Chondrocyte (in vitro differentiated cells): ENCODE measurements around the gene UBE2O. TPM values are rescaled to one million over a fixed set of nuclear protein-coding genes. Genes with fewer than 3 reads are reported as not detected.

Experiments used
- DNase-seq: peaks from one replicate; pipeline ENCODE4 v3.0.0; 2021; ENCODE audit warnings: mixed read lengths, low spot score
- H3K27ac Mint-ChIP-seq: one replicate; pipeline ENCODE4 v1.8.0; 2021; ENCODE audit warnings: mild to moderate bottlenecking, moderate library complexity, mixed read lengths; ENCODE audit not compliant: unreplicated experiment
- H3K27me3 Mint-ChIP-seq: 2 replicates; pipeline ENCODE4 v1.8.0; 2021; ENCODE audit warnings: low read depth, mixed read lengths
- H3K36me3 Mint-ChIP-seq: 2 replicates; pipeline ENCODE4 v1.8.0; 2021; ENCODE audit warnings: low read depth, mixed read lengths
- H3K4me1 Mint-ChIP-seq: 2 replicates; pipeline ENCODE4 v1.8.0; 2021; ENCODE audit warnings: low read depth, mild to moderate bottlenecking, mixed read lengths
- H3K4me3 Mint-ChIP-seq: one replicate; pipeline ENCODE4 v1.8.0; 2021; ENCODE audit warnings: mild to moderate bottlenecking, moderate library complexity, mixed read lengths; ENCODE audit not compliant: unreplicated experiment
- H3K9me3 Mint-ChIP-seq: 2 replicates; pipeline ENCODE4 v1.8.0; 2021; ENCODE audit warnings: low read depth, mixed read lengths
- CTCF ChIP-seq: fragments of 200-600 bp; sonication (generic); IDR thresholded peaks from 2 replicates; pipeline ENCODE4 v1.5.0; 2021; ENCODE audit warnings: antibody characterized with exemption, mild to moderate bottlenecking, moderate library complexity
- total RNA-seq: library from RNA; stranded (reverse); gene quantifications from 3 replicates; pipeline ENCODE4 v1.2.1, GENCODE V29; 2021

UBE2O gene
- total RNA-seq, 1 donor from 2014 or later = 22.1 TPM

GRCh38 chr17:76388966-76389888 lies 63.7 kb downstream of the UBE2O start:
- Mint-ChIP-seq H3K4me1 (peaks cover 7% of the 10 kb centered on the region), H3K27me3 (no peaks in the 10 kb centered on the region), H3K27ac (no peak overlapping the region), H3K4me3 (no peak overlapping the region), H3K9me3 (no peaks in the 10 kb centered on the region), H3K36me3 (peaks cover 13% of the 10 kb centered on the region)
- no peak for DNase-seq
- peak; percentile 22 for TF ChIP-seq CTCF

GRCh38 chr17:76386966-76387765 lies 65.8 kb downstream of the UBE2O start:
- Mint-ChIP-seq H3K36me3 (peaks cover 7% of the 10 kb centered on the region), H3K27ac (no peak overlapping the region), H3K4me3 (no peak overlapping the region), H3K27me3 (no peaks in the 10 kb centered on the region), H3K9me3 (no peaks in the 10 kb centered on the region), H3K4me1 (peaks cover 13% of the 10 kb centered on the region)
- TF ChIP-seq CTCF = no peak
- DNase-seq = no peak

GRCh38 chr17:76385892-76386786 lies 66.8 kb downstream of the UBE2O start:
- Mint-ChIP-seq H3K4me3 (peak overlapping the region; percentile 67), H3K27ac (no peak overlapping the region), H3K36me3 (peaks cover 2% of the 10 kb centered on the region), H3K9me3 (no peaks in the 10 kb centered on the region), H3K4me1 (peaks cover 16% of the 10 kb centered on the region), H3K27me3 (no peaks in the 10 kb centered on the region)
- peak; percentile 94 for TF ChIP-seq CTCF
- no peak for DNase-seq

- no peak for DNase-seq
- Mint-ChIP-seq H3K4me1 (peaks cover 16% of the 10 kb centered on the region), H3K9me3 (no peaks in the 10 kb centered on the region), H3K4me3 (peak overlapping the region; percentile 67), H3K27ac (peak overlapping the region; percentile 8), H3K27me3 (no peaks in the 10 kb centered on the region), H3K36me3 (no peaks in the 10 kb centered on the region)
- no peak for TF ChIP-seq CTCF
Measured at GRCh38 chr17:76384987-76385891, 67.7 kb downstream of the UBE2O start.
